IMR-90 (cell line): ENCODE data around the gene DEUP1. TPM values are rescaled to one million over a fixed set of nuclear protein-coding genes. Genes with fewer than 3 reads are reported as not detected.

Experiments used
- ATAC-seq: fragments of 200-7000 bp; cut with Tn5 transposase; 2 replicates; pipeline ENCODE4 v1.9.1; 2020; ENCODE audit warnings: low read depth, mild to moderate bottlenecking, moderate library complexity
- BruUV-seq: library from RNA; stranded (reverse); fragments of 400-500 nt; replicated peaks from 2 replicates; lab custom pipeline; 2021; lab: Mats Ljungman, UMichigan
- CTCF ChIA-PET: fragments of 300-600 bp; formaldehyde crosslinking; extraction: SDS; loops from one replicate; lab custom pipeline; 2021; ENCODE audit warnings: antibody characterized with exemption; lab: Yijun Ruan, JAX
- POLR2A ChIA-PET: fragments of 300-600 bp; sonication (Branson Sonifier 250); formaldehyde crosslinking; loops from one replicate; lab custom pipeline; 2022; ENCODE audit warnings: antibody characterized with exemption; ENCODE audit not compliant: unreplicated experiment; lab: Charles Lee
- DNase-seq: peaks from one replicate; pipeline ENCODE4 v3.0.0; 2013
- H2AFZ ChIP-seq: replicated peaks from 2 replicates; pipeline ENCODE3; 2013; ENCODE audit warnings: low read length, mild to moderate bottlenecking; ENCODE audit not compliant: poor library complexity
- H2AK5ac ChIP-seq: 2 replicates; pipeline ENCODE4 v1.6.1; 2013; ENCODE audit warnings: low read depth, low read length, inconsistent platforms
- H2AK9ac ChIP-seq: replicated peaks from 2 replicates; pipeline ENCODE3; 2013; ENCODE audit warnings: mild to moderate bottlenecking, low read depth, low read length, moderate library complexity; ENCODE audit not compliant: poor library complexity
- H2BK120ac ChIP-seq: 2 replicates; pipeline ENCODE4 v1.6.1; 2013; ENCODE audit warnings: low read depth, low read length, inconsistent platforms
- H2BK15ac ChIP-seq: 3 replicates; pipeline ENCODE4 v1.6.1; 2013; ENCODE audit warnings: low read depth, low read length, inconsistent platforms
- H2BK20ac ChIP-seq: 2 replicates; pipeline ENCODE4 v1.6.1; 2013; ENCODE audit warnings: low read depth, mild to moderate bottlenecking, inconsistent platforms, low read length, moderate library complexity
- H2BK5ac ChIP-seq: 2 replicates; pipeline ENCODE4 v1.6.1; 2013; ENCODE audit warnings: mild to moderate bottlenecking, low read depth, low read length, inconsistent platforms; ENCODE audit not compliant: poor library complexity, severe bottlenecking
- H3K14ac ChIP-seq: replicated peaks from 2 replicates; pipeline ENCODE4 v1.6.1; 2013; ENCODE audit warnings: low read depth, low read length, inconsistent platforms
- H3K18ac ChIP-seq: 2 replicates; pipeline ENCODE4 v1.6.1; 2013; ENCODE audit warnings: low read depth, low read length, control low read depth
- H3K23ac ChIP-seq: 2 replicates; pipeline ENCODE4 v1.6.1; 2013; ENCODE audit warnings: low read depth, low read length, inconsistent platforms
- H3K27ac ChIP-seq: 2 replicates; pipeline ENCODE4 v1.5.1; 2013; ENCODE audit warnings: mild to moderate bottlenecking, control low read depth, low read length; ENCODE audit not compliant: insufficient read depth
- H3K27me3 ChIP-seq: 2 replicates; pipeline ENCODE4 v1.6.1; 2013; ENCODE audit warnings: low read length; ENCODE audit not compliant: control insufficient read depth, insufficient read depth
- H3K36me3 ChIP-seq: 2 replicates; pipeline ENCODE4 v1.6.1; 2013; ENCODE audit warnings: low read length, mixed read lengths; ENCODE audit not compliant: control insufficient read depth, insufficient read depth
- H3K4ac ChIP-seq: 2 replicates; pipeline ENCODE4 v1.6.1; 2013; ENCODE audit warnings: low read depth, low read length, inconsistent platforms
- H3K4me1 ChIP-seq: 2 replicates; pipeline ENCODE4 v1.6.1; 2013; ENCODE audit warnings: low read length, mixed read lengths; ENCODE audit not compliant: control insufficient read depth, insufficient read depth
- H3K4me2 ChIP-seq: 2 replicates; pipeline ENCODE4 v1.6.1; 2013; ENCODE audit warnings: low read depth, mild to moderate bottlenecking, control low read depth, low read length, moderate library complexity
- H3K4me3 ChIP-seq: 2 replicates; pipeline ENCODE4 v1.5.1; 2013; ENCODE audit warnings: low read depth, mild to moderate bottlenecking, control low read depth, low read length, moderate library complexity; ENCODE audit not compliant: insufficient read depth
- H3K56ac ChIP-seq: 2 replicates; pipeline ENCODE4 v1.6.1; 2013; ENCODE audit warnings: low read length, inconsistent platforms; ENCODE audit not compliant: insufficient read depth; ENCODE audit errors: extremely low read depth
- H3K79me1 ChIP-seq, 2 experiments: 2 replicates each; pipeline ENCODE4 v1.6.1; 2013; ENCODE audit warnings: low read length in 2 of 2, inconsistent platforms in 1 of 2, low read depth in 1 of 2
- H3K9ac ChIP-seq: 2 replicates; pipeline ENCODE4 v1.6.1; 2013; ENCODE audit warnings: low read depth, low read length, control low read depth
- H3K9me1 ChIP-seq: 2 replicates; pipeline ENCODE4 v1.6.1; 2013; ENCODE audit warnings: low read length, inconsistent platforms; ENCODE audit not compliant: insufficient read depth
- H3K9me3 ChIP-seq: 2 replicates; pipeline ENCODE4 v1.6.1; 2013; ENCODE audit warnings: low read length; ENCODE audit not compliant: control insufficient read depth, insufficient read depth
- H4K20me1 ChIP-seq: 2 replicates; pipeline ENCODE4 v1.6.1; 2013; ENCODE audit warnings: low read length, inconsistent platforms; ENCODE audit not compliant: insufficient read depth
- H4K5ac ChIP-seq: 2 replicates; pipeline ENCODE4 v1.6.1; 2013; ENCODE audit warnings: mild to moderate bottlenecking, low read depth, low read length, control low read depth
- H4K8ac ChIP-seq, 2 experiments: 2 replicates each; pipeline ENCODE4 v1.6.1; 2013; ENCODE audit warnings: low read depth in 2 of 2, low read length in 2 of 2, control low read depth in 1 of 2, inconsistent platforms in 1 of 2
- H4K91ac ChIP-seq: 2 replicates; pipeline ENCODE4 v1.6.1; 2013; ENCODE audit warnings: low read depth, low read length, inconsistent platforms; ENCODE audit not compliant: insufficient read depth
- BHLHE40 ChIP-seq: fragments of 150-350 bp; IDR thresholded peaks from 2 replicates; pipeline ENCODE4 v1.6.1; 2016; ENCODE audit warnings: mild to moderate bottlenecking, low read depth, low read length
- CEBPB ChIP-seq: IDR thresholded peaks from 2 replicates; pipeline ENCODE4 v1.6.1; 2012; ENCODE audit warnings: low read depth, low read length, improper control_type of control experiment
- CTCF ChIP-seq: conservative IDR thresholded peaks from 2 replicates; pipeline ENCODE4 v1.5.1; 2012; ENCODE audit warnings: mild to moderate bottlenecking, low read depth, low read length, improper control_type of control experiment
- MXI1 ChIP-seq: IDR thresholded peaks from 2 replicates; pipeline ENCODE4 v1.6.1; 2012; ENCODE audit warnings: low read depth, mild to moderate bottlenecking, low read length, moderate library complexity, borderline replicate concordance
- NFE2L2 ChIP-seq: fragments of 150-350 bp; IDR thresholded peaks from 2 replicates; pipeline ENCODE4 v1.6.1; 2016; ENCODE audit warnings: low read depth, mild to moderate bottlenecking, low read length
- POLR2A ChIP-seq: IDR thresholded peaks from 2 replicates; pipeline ENCODE4 v1.6.1; 2012; ENCODE audit warnings: mild to moderate bottlenecking, low read depth, low read length
- RAD21 ChIP-seq: IDR thresholded peaks from 2 replicates; pipeline ENCODE4 v1.6.1; 2012; ENCODE audit warnings: low read length, improper control_type of control experiment
- SMC3 ChIP-seq: fragments of 150-350 bp; IDR thresholded peaks from 2 replicates; pipeline ENCODE4 v1.6.1; 2016; ENCODE audit warnings: low read depth, mild to moderate bottlenecking, antibody characterized with exemption, low read length, moderate library complexity
- WGBS, 2 experiments: methylation state at CpG; one replicate each; pipeline versions ENCODE4 v1.1.5 to v1.1.7; 2013; ENCODE audit warnings: missing lambda C conversion rate in 2 of 2; ENCODE audit not compliant: insufficient read length in 1 of 2; ENCODE audit errors: extremely low coverage in 2 of 2; 5-methylcytosine and 5-hydroxymethylcytosine counted together
- dilution Hi-C: fragments of 300-500 bp; cut with HindIII; formaldehyde crosslinking; loops from one replicate; pipeline ENCODE4 v1.14.3; 2018; ENCODE audit warnings: low sequenced_read_pairs; ENCODE audit not compliant: unreplicated experiment
- in situ Hi-C: fragments of 300-500 bp; cut with MboI; formaldehyde crosslinking; loops from 3 replicates; pipeline ENCODE4 v1.14.3; 2019; ENCODE audit warnings: low sequenced_read_pairs, inconsistent platforms, mixed read lengths
- intact Hi-C: fragments of 100-400 bp; cut with micrococcal nuclease; formaldehyde crosslinking; loops from 2 replicates; pipeline ENCODE4 v1.10.0; 2022
- polyA plus RNA-seq, 3 experiments: library from polyadenylated mRNA; depleted of rRNA; stranded (reverse); fragments of >200 nt; gene quantifications; 2 replicates each; pipeline ENCODE4 v1.2.3, GENCODE V29; 2012; ENCODE audit warnings: low replicate concordance in 1 of 3
- total RNA-seq: library from RNA; depleted of rRNA; stranded (reverse); fragments of >200 nt; gene quantifications from 2 replicates; pipeline ENCODE4 v1.2.3, GENCODE V29; 2012

Gene DEUP1
- total and polyA plus RNA-seq, 2 of the 4 experiments (the other 2 are of a cell fraction), result not detected

- no peaks in the 10 kb centered on the region for H4K20me1 ChIP-seq
- no peak overlapping the region for H3K4me3 ChIP-seq
- no peaks in the 10 kb centered on the region for H3K36me3 ChIP-seq
- intact Hi-C loops (no loop called here), in situ Hi-C loops (no loop called here), dilution Hi-C loops (no loop called here)
- no peak overlapping the region for H2BK20ac ChIP-seq
- H2BK120ac ChIP-seq, result no peak overlapping the region
- no peak overlapping the region for H3K4ac ChIP-seq
- no peak overlapping the region for H2AK9ac ChIP-seq
- H3K23ac ChIP-seq, result no peak overlapping the region
- H4K8ac ChIP-seq, result no peak overlapping the region
- H3K14ac ChIP-seq, result no peak overlapping the region
- no peak for ATAC-seq
- POLR2A ChIA-PET, result no interaction called here
- DNase-seq, result no peak
- H3K4me2 ChIP-seq, result no peak overlapping the region
- H4K5ac ChIP-seq, result no peak overlapping the region
- no peak overlapping the region for H2BK5ac ChIP-seq
- H3K27ac ChIP-seq, result no peak overlapping the region
- H3K79me1 ChIP-seq, result no peaks in the 10 kb centered on the region
- no CpG with 5 or more reads among the region's 4 CpGs for WGBS, 2 experiments
- no peak overlapping the region for H3K56ac ChIP-seq
- no TSS peak for BruUV-seq
- no peaks in the 10 kb centered on the region; the same call in 1 of the 2 replicates for H3K4me1 ChIP-seq
- no peak overlapping the region for H3K18ac ChIP-seq
- no peak overlapping the region for H2AK5ac ChIP-seq
- peaks cover 12% of the 10 kb centered on the region for H3K27me3 ChIP-seq
- no peak overlapping the region for H4K91ac ChIP-seq
- no peak for TF ChIP-seq NFE2L2
- TF ChIP-seq RAD21, result no peak
- no peak for TF ChIP-seq SMC3
- TF ChIP-seq POLR2A, result no peak
- no peak for TF ChIP-seq CTCF
- no peak for TF ChIP-seq BHLHE40
- no peak for TF ChIP-seq MXI1
- no peak for TF ChIP-seq CEBPB
- no peak overlapping the region for H2AFZ ChIP-seq
- CTCF ChIA-PET, result no interaction called here
- no peak overlapping the region for H2BK15ac ChIP-seq
- H3K9me3 ChIP-seq, result no peaks in the 10 kb centered on the region
- H3K9ac ChIP-seq, result no peak overlapping the region
- no peaks in the 10 kb centered on the region for H3K9me1 ChIP-seq
These were observed 3.9 kb upstream of the DEUP1 start for GRCh38 chr11:93326681-93327080.
